Loucy (cell line): ENCODE measurements around the gene NR2C2.

Experiments used
- H2AFZ ChIP-seq: fragments of 200-600 bp; sonication (generic); 2 replicates; pipeline ENCODE4 v1.6.0; 2016; ENCODE audit warnings: antibody characterized with exemption, mild to moderate bottlenecking, low read length, moderate library complexity
- H3F3A ChIP-seq: fragments of 200-600 bp; 2 replicates; pipeline ENCODE4 v1.6.0; 2016; ENCODE audit warnings: antibody characterized with exemption, low read depth, mild to moderate bottlenecking
- H3K27me3 ChIP-seq: fragments of 200-600 bp; sonication (generic); 2 replicates; pipeline ENCODE4 v1.6.1; 2014; ENCODE audit warnings: low read length, mild to moderate bottlenecking; ENCODE audit not compliant: insufficient read depth, poor library complexity, severe bottlenecking
- H3K36me3 ChIP-seq: fragments of 200-600 bp; sonication (generic); 2 replicates; pipeline ENCODE4 v1.6.1; 2016; ENCODE audit warnings: low read length; ENCODE audit not compliant: insufficient read depth
- H3K4me1 ChIP-seq: fragments of 200-600 bp; sonication (generic); 2 replicates; pipeline ENCODE4 v1.5.1; 2014; ENCODE audit warnings: low read length, mild to moderate bottlenecking; ENCODE audit not compliant: insufficient read depth, poor library complexity, severe bottlenecking
- H3K4me2 ChIP-seq: fragments of 200-600 bp; sonication (generic); 2 replicates; pipeline ENCODE4 v1.6.0; 2014; ENCODE audit warnings: antibody characterized with exemption, low read length, low read depth, mild to moderate bottlenecking; ENCODE audit not compliant: poor library complexity, severe bottlenecking
- H3K4me3 ChIP-seq: fragments of 200-600 bp; sonication (generic); 2 replicates; pipeline ENCODE4 v1.5.1; 2014; ENCODE audit warnings: low read length, mild to moderate bottlenecking, mixed read lengths; ENCODE audit not compliant: poor library complexity, severe bottlenecking
- H3K79me2 ChIP-seq: fragments of 200-600 bp; sonication (generic); 2 replicates; pipeline ENCODE4 v1.6.1; 2014; ENCODE audit warnings: low read length; ENCODE audit not compliant: insufficient read depth
- H3K9ac ChIP-seq: fragments of 200-600 bp; sonication (generic); 2 replicates; pipeline ENCODE4 v1.6.0; 2014; ENCODE audit warnings: mild to moderate bottlenecking, low read depth, low read length, moderate library complexity; ENCODE audit not compliant: poor library complexity, severe bottlenecking
- H3K9me2 ChIP-seq: fragments of 200-600 bp; sonication (generic); replicated peaks from 2 replicates; pipeline ENCODE4 v1.6.1; 2016; ENCODE audit warnings: low read depth, low read length, mixed read lengths
- H3K9me3 ChIP-seq: fragments of 200-600 bp; sonication (generic); 2 replicates; pipeline ENCODE4 v1.6.1; 2014; ENCODE audit warnings: mild to moderate bottlenecking, antibody characterized with exemption, low read length, low read depth; ENCODE audit not compliant: insufficient read depth
- H4K20me1 ChIP-seq: fragments of 200-600 bp; sonication (generic); 2 replicates; pipeline ENCODE4 v1.6.0; 2014; ENCODE audit warnings: antibody characterized with exemption, low read length, mild to moderate bottlenecking; ENCODE audit not compliant: insufficient read depth, poor library complexity, severe bottlenecking
- CTCF ChIP-seq: fragments of 200-600 bp; sonication (generic); conservative IDR thresholded peaks from 2 replicates; pipeline ENCODE4 v1.5.1; 2014; ENCODE audit warnings: mild to moderate bottlenecking, antibody characterized with exemption, low read length
- EZH2phosphoT487 ChIP-seq: fragments of 200-600 bp; IDR thresholded peaks from 2 replicates; pipeline ENCODE4 v1.6.1; 2018; ENCODE audit warnings: antibody characterized with exemption, mild to moderate bottlenecking, moderate library complexity, borderline replicate concordance

The NR2C2 gene

GRCh38 chr3:14962762-14963161 is 15.4 kb downstream of the NR2C2 start:
- Histone ChIP-seq H3K4me3 (no peak overlapping the region), H3K9me3 (peaks cover 4% of the 10 kb centered on the region), H3K9me2 (no peaks in the 10 kb centered on the region), H3K36me3 (peaks cover 57% of the 10 kb centered on the region), H2AFZ (no peak overlapping the region), H3K4me1 (peaks cover 15% of the 10 kb centered on the region), H3K27me3 (no peaks in the 10 kb centered on the region), H3K9ac (no peak overlapping the region), H3K79me2 (peaks cover 93% of the 10 kb centered on the region), H3F3A (0 out of 2 replicates have a peak, but pooled peaks cover 3% of the 10 kb centered on the region), H3K4me2 (no peak overlapping the region), H4K20me1 (peaks cover 65% of the 10 kb centered on the region)
- TF ChIP-seq CTCF (no peak), EZH2phosphoT487 (no peak)

- peaks cover 26% of the 10 kb centered on the region for H4K20me1 ChIP-seq
- H3K36me3 ChIP-seq: peaks cover 46% of the 10 kb centered on the region
- H3K9me3 ChIP-seq: peaks cover 4% of the 10 kb centered on the region
- TF ChIP-seq EZH2phosphoT487 (no peak), CTCF (no peak)
- H2AFZ ChIP-seq: no peak overlapping the region
- H3K4me2 ChIP-seq: no peak overlapping the region
- peaks cover 74% of the 10 kb centered on the region for H3K79me2 ChIP-seq
- no peak overlapping the region for H3K9ac ChIP-seq
- H3K27me3 ChIP-seq: no peaks in the 10 kb centered on the region
- no peaks in the 10 kb centered on the region for H3K4me1 ChIP-seq
- no peaks in the 10 kb centered on the region for H3K9me2 ChIP-seq
- no peak overlapping the region for H3K4me3 ChIP-seq
- no peaks in the 10 kb centered on the region for H3F3A ChIP-seq
Observed at GRCh38 chr3:14967285-14967684, 19.9 kb downstream of the NR2C2 start.

GRCh38 chr3:14969671-14970070 is 22.3 kb downstream of the NR2C2 start:
- peaks cover 61% of the 10 kb centered on the region for H3K36me3 ChIP-seq
- H3K9me3 ChIP-seq: peaks cover 4% of the 10 kb centered on the region
- H3K9ac ChIP-seq: no peak overlapping the region
- H3K4me2 ChIP-seq: no peak overlapping the region
- peaks cover 77% of the 10 kb centered on the region for H3K79me2 ChIP-seq
- H4K20me1 ChIP-seq: peaks cover 17% of the 10 kb centered on the region
- H2AFZ ChIP-seq: no peak overlapping the region
- H3K4me1 ChIP-seq: no peaks in the 10 kb centered on the region
- H3F3A ChIP-seq: no peaks in the 10 kb centered on the region
- no peaks in the 10 kb centered on the region for H3K9me2 ChIP-seq
- no peak overlapping the region for H3K4me3 ChIP-seq
- no peaks in the 10 kb centered on the region for H3K27me3 ChIP-seq
- TF ChIP-seq CTCF (no peak), EZH2phosphoT487 (no peak)
